ENCODE results near the gene FSTL5.

GRCh38 chr4:161573836-161574235 is 590.0 kb downstream of the FSTL5 start:
- TF ChIP-seq POLR2A (IDR thresholded peaks at IDR 0.05; ENCODE audit: borderline replicate concordance, extremely low read depth, insufficient read depth, insufficient read length) (no peak), RAD21 (IDR thresholded peaks at IDR 0.05; ENCODE audit: low read depth) (no peak), CEBPB (IDR thresholded peaks at IDR 0.05; ENCODE audit: low read depth) (no peak), EZH2 (IDR thresholded peaks at IDR 0.05) (no peak), EZH2phosphoT487 (IDR thresholded peaks at IDR 0.05; ENCODE audit: borderline replicate concordance) (no peak), SP1 (IDR thresholded peaks at IDR 0.05; ENCODE audit: low read depth) (no peak), YY1 (IDR thresholded peaks at IDR 0.05; ENCODE audit: extremely low read depth, insufficient replicate concordance, low read depth, low read length) (no peak)
- TF ChIP-seq, protein P1, sequence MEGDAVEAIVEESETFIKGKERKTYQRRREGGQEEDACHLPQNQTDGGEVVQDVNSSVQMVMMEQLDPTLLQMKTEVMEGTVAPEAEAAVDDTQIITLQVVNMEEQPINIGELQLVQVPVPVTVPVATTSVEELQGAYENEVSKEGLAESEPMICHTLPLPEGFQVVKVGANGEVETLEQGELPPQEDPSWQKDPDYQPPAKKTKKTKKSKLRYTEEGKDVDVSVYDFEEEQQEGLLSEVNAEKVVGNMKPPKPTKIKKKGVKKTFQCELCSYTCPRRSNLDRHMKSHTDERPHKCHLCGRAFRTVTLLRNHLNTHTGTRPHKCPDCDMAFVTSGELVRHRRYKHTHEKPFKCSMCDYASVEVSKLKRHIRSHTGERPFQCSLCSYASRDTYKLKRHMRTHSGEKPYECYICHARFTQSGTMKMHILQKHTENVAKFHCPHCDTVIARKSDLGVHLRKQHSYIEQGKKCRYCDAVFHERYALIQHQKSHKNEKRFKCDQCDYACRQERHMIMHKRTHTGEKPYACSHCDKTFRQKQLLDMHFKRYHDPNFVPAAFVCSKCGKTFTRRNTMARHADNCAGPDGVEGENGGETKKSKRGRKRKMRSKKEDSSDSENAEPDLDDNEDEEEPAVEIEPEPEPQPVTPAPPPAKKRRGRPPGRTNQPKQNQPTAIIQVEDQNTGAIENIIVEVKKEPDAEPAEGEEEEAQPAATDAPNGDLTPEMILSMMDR (IDR thresholded peaks at IDR 0.05 in 2 of 3, conservative IDR thresholded peaks at IDR 0.05 in 1 of 3; ENCODE audit: borderline replicate concordance in 1 of 3, insufficient read depth in 1 of 3, low read depth in 2 of 3, low read length in 2 of 3) = no peak
